Astrocyte of the cerebellum (primary cell): ENCODE results near the gene URI1.

Experiments used
- DNase-seq: peaks from one replicate; pipeline ENCODE4 v3.0.0-alpha.2; 2011; ENCODE audit warnings: low read depth
- H3K4me3 ChIP-seq: 2 replicates; pipeline ENCODE4 v1.5.1; 2011; ENCODE audit warnings: mild to moderate bottlenecking, low read depth, low read length, moderate library complexity
- in situ Hi-C: cut with HindIII; loops from 2 replicates; pipeline ENCODE4 v1.10.0; 2017; ENCODE audit warnings: low sequenced_read_pairs
- TF ChIP-seq, protein P1 (sequence below): IDR thresholded peaks from 2 replicates; pipeline ENCODE4 v1.5.1; 2012; ENCODE audit warnings: low read length, low read depth, moderate library complexity, mild to moderate bottlenecking; ENCODE audit errors: missing control alignments

URI1 gene

DNA sequence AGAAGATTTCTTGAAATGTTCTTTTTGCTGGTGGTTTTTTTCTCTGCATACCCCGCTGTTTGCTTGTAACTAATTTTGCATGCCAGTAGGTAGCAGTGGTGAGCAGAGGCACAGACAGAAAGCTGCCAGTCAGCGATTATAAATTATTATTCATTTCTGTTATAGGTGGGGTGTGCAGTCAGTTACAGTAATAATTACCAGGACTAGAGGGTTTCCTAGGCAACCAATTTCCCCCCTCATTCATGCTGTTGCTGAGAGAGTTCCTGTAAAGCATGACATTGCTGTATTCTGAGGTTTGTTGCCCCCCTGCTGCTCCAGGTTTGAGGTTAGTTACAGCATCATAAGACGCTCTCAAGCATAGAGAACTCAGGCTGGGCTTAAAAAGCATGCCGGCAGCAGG lies 104.5 kb downstream of the URI1 start:
- TF ChIP-seq, protein P1, sequence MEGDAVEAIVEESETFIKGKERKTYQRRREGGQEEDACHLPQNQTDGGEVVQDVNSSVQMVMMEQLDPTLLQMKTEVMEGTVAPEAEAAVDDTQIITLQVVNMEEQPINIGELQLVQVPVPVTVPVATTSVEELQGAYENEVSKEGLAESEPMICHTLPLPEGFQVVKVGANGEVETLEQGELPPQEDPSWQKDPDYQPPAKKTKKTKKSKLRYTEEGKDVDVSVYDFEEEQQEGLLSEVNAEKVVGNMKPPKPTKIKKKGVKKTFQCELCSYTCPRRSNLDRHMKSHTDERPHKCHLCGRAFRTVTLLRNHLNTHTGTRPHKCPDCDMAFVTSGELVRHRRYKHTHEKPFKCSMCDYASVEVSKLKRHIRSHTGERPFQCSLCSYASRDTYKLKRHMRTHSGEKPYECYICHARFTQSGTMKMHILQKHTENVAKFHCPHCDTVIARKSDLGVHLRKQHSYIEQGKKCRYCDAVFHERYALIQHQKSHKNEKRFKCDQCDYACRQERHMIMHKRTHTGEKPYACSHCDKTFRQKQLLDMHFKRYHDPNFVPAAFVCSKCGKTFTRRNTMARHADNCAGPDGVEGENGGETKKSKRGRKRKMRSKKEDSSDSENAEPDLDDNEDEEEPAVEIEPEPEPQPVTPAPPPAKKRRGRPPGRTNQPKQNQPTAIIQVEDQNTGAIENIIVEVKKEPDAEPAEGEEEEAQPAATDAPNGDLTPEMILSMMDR, result peak; percentile 71
- peak; percentile 88 for DNase-seq
- no peak overlapping the region for H3K4me3 ChIP-seq
- in situ Hi-C loops, result no loop called here

DNA sequence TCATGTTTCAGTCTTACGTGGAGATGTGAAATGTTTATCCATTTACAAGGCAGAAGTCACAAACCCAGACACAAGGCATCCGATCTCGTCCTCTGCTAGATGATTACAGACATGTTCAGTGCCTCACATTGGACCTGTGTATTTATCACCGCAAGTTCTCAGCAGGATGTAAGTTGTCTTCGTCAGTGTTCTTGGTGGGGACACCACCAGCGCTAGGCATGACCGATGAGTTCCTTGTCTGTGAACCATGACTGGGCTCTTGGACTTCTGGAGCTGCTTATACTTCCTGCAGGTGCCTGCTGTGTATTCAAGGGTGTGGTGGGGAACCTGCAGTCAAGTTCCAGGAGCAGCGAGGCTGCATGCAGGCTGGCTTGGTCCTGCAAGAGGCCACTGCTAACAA lies 105.4 kb downstream of the URI1 start:
- DNase-seq, result no peak
- in situ Hi-C loops, result no loop called here
- no peak overlapping the region for H3K4me3 ChIP-seq
- TF ChIP-seq, protein P1, result no peak

DNA sequence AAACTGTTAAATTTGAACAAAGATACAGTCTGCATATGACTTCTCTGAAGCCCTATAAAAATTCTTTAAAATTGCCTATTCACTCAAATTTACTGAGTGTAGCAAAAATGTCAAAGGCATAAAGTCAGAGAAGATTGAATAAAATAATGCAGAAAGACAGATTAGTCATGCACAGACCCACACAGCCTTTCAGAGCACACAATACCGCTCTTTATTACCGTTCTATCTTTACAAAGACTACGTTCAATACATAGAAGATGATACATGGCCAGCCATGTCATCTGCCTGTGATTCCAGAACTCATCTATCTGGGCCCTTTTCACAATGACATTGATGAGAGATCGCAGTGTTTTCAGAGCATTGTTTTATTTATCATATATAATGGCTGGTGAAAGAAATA lies 107.2 kb downstream of the URI1 start:
- TF ChIP-seq, protein P1, result no peak
- DNase-seq, result no peak
- in situ Hi-C loops, result no loop called here
- H3K4me3 ChIP-seq, result no peak overlapping the region

DNA sequence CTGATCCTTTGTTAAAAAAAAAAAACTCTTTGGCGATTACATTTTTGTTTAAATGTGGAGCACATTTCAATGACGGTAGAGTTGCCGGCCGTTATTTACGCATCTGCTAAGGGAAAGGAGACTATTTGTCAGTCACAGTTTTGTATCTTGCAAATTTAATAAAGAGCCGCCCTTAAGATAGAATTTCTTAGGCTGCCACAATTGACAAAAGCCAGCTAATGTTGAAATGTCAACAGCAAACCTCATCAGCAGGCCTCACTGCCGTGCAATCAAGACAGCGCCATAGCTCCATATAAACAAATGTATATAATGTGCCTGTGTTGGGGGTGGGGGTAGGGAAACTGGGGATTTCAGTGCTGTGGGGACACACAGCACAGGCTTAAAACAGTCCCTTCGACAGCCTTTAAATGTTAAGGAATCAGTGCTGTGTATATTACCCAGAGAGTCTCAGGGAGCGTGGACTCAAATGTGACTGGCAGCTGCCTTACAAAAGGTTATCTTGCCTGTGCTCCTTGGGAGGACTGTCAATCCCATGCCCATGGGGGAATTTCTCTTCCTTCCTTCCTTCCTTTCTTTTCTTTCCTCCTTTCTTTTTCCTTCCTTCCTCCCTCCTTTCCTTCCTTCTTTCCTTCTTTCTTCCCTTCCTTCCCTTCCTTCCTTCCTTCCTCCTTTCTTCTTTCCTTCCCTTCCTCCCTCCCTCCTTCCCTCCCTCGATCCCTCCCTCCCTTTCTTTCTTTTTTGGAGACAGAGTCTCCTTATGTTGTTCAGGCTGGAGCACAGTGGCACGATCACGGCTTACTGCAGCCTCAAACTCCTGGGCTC lies 108.0 kb downstream of the URI1 start:
- DNase-seq, result no peak
- no peak overlapping the region for H3K4me3 ChIP-seq
- in situ Hi-C loops, result no loop called here
- TF ChIP-seq, protein P1, result no peak

DNA sequence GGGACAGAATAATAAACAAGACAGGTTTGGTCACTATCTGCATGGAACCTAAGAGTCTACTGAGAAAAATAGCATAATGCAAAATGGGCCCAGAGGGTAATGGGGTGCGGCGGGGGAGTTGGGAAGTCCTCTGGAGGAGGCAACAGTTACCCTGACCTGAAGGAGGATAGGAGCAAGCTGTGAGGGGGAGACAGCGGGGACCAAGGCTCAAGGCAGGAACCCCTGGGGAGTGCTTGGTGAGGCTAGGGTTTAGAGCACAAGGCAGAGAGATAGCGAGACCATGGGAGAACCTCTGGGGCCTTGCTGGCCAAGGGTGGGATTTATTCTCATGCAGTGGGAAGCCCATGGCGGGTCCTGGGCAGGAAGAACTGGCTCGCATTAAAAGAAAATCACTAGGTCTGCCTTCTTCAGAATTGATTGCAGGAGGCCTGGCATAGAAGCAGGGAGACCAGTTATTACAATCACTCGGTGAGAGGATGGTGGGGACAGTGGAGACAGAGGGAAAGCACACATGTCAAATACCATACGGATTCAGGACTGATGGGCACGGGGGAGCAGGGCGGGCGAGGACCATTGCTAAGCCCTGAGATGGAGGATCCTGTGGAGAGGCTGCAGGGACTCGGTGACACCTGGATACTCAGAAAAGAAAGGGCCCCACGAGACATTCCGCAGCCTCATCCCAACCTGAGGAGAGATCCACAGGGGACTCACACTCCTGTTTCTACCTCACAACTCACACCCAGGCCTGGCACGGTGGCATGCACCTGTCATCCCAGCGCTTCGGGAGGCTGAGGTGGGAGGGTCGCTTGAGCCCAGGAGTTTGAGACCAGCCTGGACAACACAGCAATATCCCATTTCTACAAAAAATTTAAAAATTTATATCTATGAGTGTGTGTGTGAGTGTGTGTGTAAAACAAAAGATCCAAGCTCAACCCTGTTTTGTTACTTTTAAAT lies 110.4 kb downstream of the URI1 start:
- TF ChIP-seq, protein P1, result no peak
- DNase-seq, result no peak
- in situ Hi-C loops, result no loop called here
- H3K4me3 ChIP-seq, result no peak overlapping the region

DNA sequence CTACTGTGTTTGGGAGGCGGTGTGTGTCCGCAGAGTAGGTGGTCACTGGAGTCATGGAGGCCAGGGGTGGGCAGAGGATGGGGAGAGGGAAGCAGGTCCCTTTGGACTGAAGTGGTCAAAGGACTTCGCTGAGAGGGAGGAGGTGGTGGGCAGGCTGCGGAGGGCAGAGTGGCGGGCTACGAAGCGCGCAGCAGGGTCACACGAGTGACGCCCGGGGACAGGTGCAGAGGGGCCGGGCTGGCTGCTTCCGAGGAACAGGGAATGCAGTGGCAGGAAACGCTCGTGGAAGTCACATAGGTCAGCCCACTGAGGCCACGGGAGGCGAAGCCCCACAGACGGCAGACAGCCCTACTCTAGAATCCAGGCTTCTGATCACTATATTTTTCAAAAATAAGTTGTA lies 111.5 kb downstream of the URI1 start:
- no peak overlapping the region for H3K4me3 ChIP-seq
- DNase-seq, result no peak
- TF ChIP-seq, protein P1, result no peak
- in situ Hi-C loops, result no loop called here
